WTC11 (cell line): ENCODE results near the gene XRCC4. TPM values are rescaled to one million over a fixed set of nuclear protein-coding genes. Genes with fewer than 3 reads are reported as not detected.

Experiments used
- ATAC-seq: fragments of 200-7000 bp; cut with Tn5 transposase; 2 replicates; pipeline ENCODE4 v1.10.0; 2021; ENCODE audit warnings: mild to moderate bottlenecking, moderate library complexity
- CTCF ChIA-PET: fragments of 300-600 bp; sonication (Branson Sonifier 250); formaldehyde crosslinking; loops from one replicate; lab custom pipeline; 2021; ENCODE audit warnings: antibody characterized with exemption; lab: Charles Lee
- POLR2A ChIA-PET: fragments of 350-600 bp; sonication (Branson Sonifier 250); formaldehyde crosslinking; loops from one replicate; lab custom pipeline; 2021; ENCODE audit warnings: antibody characterized with exemption; lab: Charles Lee
- DNase-seq: peaks from one replicate; pipeline ENCODE4 v3.0.0; 2021; ENCODE audit warnings: low spot score
- H3K27ac Mint-ChIP-seq: 2 replicates; pipeline ENCODE4 v1.8.0; 2021; ENCODE audit warnings: mixed read lengths
- H3K27me3 Mint-ChIP-seq: 2 replicates; pipeline ENCODE4 v1.8.0; 2021; ENCODE audit warnings: low read depth, mild to moderate bottlenecking, moderate library complexity, mixed read lengths
- H3K36me3 Mint-ChIP-seq: 2 replicates; pipeline ENCODE4 v1.8.0; 2021; ENCODE audit warnings: mixed read lengths
- H3K4me1 Mint-ChIP-seq: 2 replicates; pipeline ENCODE4 v1.8.0; 2022; ENCODE audit warnings: mixed read lengths
- H3K4me3 Mint-ChIP-seq: 2 replicates; pipeline ENCODE4 v1.8.0; 2021; ENCODE audit warnings: mild to moderate bottlenecking, moderate library complexity, mixed read lengths
- H3K9me3 Mint-ChIP-seq: 2 replicates; pipeline ENCODE4 v1.8.0; 2021; ENCODE audit warnings: mixed read lengths
- CREB1 ChIP-seq: sonication (generic); formaldehyde crosslinking; IDR thresholded peaks from 2 replicates; pipeline ENCODE4 v1.8.0; 2023; ENCODE audit warnings: mild to moderate bottlenecking, missing genetic modification reagents
- EMX1 ChIP-seq: fragments of 250-450 bp; sonication (Bioruptor Pico); IDR thresholded peaks from 2 replicates; pipeline ENCODE4 v1.8.0; 2021; ENCODE audit warnings: mild to moderate bottlenecking
- HMGA2 ChIP-seq: fragments of 250-450 bp; sonication (Bioruptor Pico); IDR thresholded peaks from 2 replicates; pipeline ENCODE4 v1.4.0; 2021; ENCODE audit warnings: mild to moderate bottlenecking, moderate library complexity
- NFYB ChIP-seq: sonication (generic); formaldehyde crosslinking; conservative IDR thresholded peaks from 2 replicates; pipeline ENCODE4 v1.8.0; 2022; ENCODE audit warnings: low read depth, missing genetic modification reagents
- NR2C2 ChIP-seq: sonication (generic); formaldehyde crosslinking; IDR thresholded peaks from 2 replicates; pipeline ENCODE4 v1.8.0; 2022; ENCODE audit warnings: mild to moderate bottlenecking, missing genetic modification reagents
- OVOL2 ChIP-seq: fragments of 250-450 bp; sonication (Bioruptor Pico); IDR thresholded peaks from 2 replicates; pipeline ENCODE4 v1.9.0; 2021; ENCODE audit warnings: mild to moderate bottlenecking, borderline replicate concordance
- SMAD3 ChIP-seq: sonication (generic); formaldehyde crosslinking; IDR thresholded peaks from 2 replicates; pipeline ENCODE4 v1.8.0; 2022; ENCODE audit warnings: missing genetic modification reagents, mild to moderate bottlenecking, borderline replicate concordance
- TCF7 ChIP-seq: sonication (generic); formaldehyde crosslinking; IDR thresholded peaks from 2 replicates; pipeline ENCODE4 v1.8.0; 2022; ENCODE audit warnings: mild to moderate bottlenecking, low read depth, missing genetic modification reagents, moderate library complexity
- TEAD1 ChIP-seq: sonication (generic); formaldehyde crosslinking; IDR thresholded peaks from 2 replicates; pipeline ENCODE4 v1.8.0; 2022; ENCODE audit warnings: mild to moderate bottlenecking, missing genetic modification reagents
- ZBTB21 ChIP-seq: sonication (generic); formaldehyde crosslinking; IDR thresholded peaks from 2 replicates; pipeline ENCODE4 v1.8.1; 2023; ENCODE audit warnings: mild to moderate bottlenecking, missing genetic modification reagents, borderline replicate concordance
- ZNF121 ChIP-seq: sonication (generic); formaldehyde crosslinking; IDR thresholded peaks from 2 replicates; pipeline ENCODE4 v1.8.0; 2023; ENCODE audit warnings: missing genetic modification reagents
- ZNF232 ChIP-seq: sonication (generic); formaldehyde crosslinking; IDR thresholded peaks from 2 replicates; pipeline ENCODE4 v1.8.0; 2022; ENCODE audit warnings: mild to moderate bottlenecking, missing genetic modification reagents
- ZNF317 ChIP-seq: sonication (generic); formaldehyde crosslinking; IDR thresholded peaks from 2 replicates; pipeline ENCODE4 v1.8.1; 2023; ENCODE audit warnings: low read depth, mild to moderate bottlenecking, moderate library complexity, missing genetic modification reagents, borderline replicate concordance
- total RNA-seq: library from RNA; stranded (reverse); gene quantifications from 3 replicates; pipeline ENCODE4 v1.2.3, GENCODE V29; 2021
- TF ChIP-seq, protein P1 (sequence below): fragments of 250-450 bp; sonication (Bioruptor Pico); IDR thresholded peaks from 2 replicates; pipeline ENCODE4 v1.8.0; 2021; ENCODE audit warnings: mild to moderate bottlenecking
- TF ChIP-seq, protein P2 (sequence below): sonication (generic); formaldehyde crosslinking; IDR thresholded peaks from 2 replicates; pipeline ENCODE4 v1.8.0; 2022; ENCODE audit warnings: missing genetic modification reagents
- TF ChIP-seq, protein P3 (sequence below): sonication (generic); formaldehyde crosslinking; IDR thresholded peaks from 2 replicates; pipeline ENCODE4 v1.8.1; 2022; ENCODE audit warnings: mild to moderate bottlenecking, moderate library complexity, missing genetic modification reagents
- TF ChIP-seq, protein P4 (sequence below): sonication (generic); formaldehyde crosslinking; IDR thresholded peaks from 2 replicates; pipeline ENCODE4 v1.8.1; 2023; ENCODE audit warnings: mild to moderate bottlenecking, missing genetic modification reagents, moderate library complexity
- TF ChIP-seq, protein P5 (sequence below): sonication (generic); formaldehyde crosslinking; IDR thresholded peaks from 2 replicates; pipeline ENCODE4 v1.8.1; 2023; ENCODE audit warnings: mild to moderate bottlenecking, missing genetic modification reagents
- TF ChIP-seq, protein P6 (sequence below): sonication (generic); formaldehyde crosslinking; IDR thresholded peaks from 2 replicates; pipeline ENCODE4 v1.8.1; 2023; ENCODE audit warnings: mild to moderate bottlenecking, missing genetic modification reagents, borderline replicate concordance

XRCC4 gene
- total RNA-seq, 1 experiment from 2014 or later, result 13.5 TPM

DNA sequence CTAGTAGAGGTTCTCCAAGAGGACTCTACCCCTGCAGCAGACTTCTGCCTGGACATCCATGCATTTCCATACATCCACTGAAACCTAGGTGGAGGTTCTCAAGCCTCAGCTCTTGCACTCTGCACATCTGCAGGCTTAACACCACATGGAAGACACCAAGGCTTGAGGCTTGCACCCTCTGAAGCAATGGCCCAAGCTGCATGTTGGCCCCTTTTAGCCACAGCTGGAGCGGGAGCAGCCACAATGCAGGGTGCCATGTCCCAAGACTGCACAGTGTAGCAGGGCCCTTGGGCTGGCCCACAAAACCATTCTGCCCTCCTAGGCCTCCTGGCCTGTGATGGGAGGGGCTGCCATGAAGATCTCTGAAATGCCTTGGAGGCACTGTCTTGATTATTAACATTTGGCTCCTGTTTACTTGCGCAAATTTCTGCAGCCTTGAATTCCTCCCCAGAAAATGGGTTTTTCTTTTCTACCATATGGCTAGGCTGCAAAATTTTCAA lies 271.0 kb downstream of the XRCC4 start:
- DNase-seq (no peak), ATAC-seq (no peak)
- H3K9me3 Mint-ChIP-seq, result peaks cover 60% of the 10 kb centered on the region
- TF ChIP-seq ZNF232 (CRISPR knock-in tag), result no peak
- TF ChIP-seq CREB1 (CRISPR knock-in tag), result no peak
- TF ChIP-seq, protein P1, sequence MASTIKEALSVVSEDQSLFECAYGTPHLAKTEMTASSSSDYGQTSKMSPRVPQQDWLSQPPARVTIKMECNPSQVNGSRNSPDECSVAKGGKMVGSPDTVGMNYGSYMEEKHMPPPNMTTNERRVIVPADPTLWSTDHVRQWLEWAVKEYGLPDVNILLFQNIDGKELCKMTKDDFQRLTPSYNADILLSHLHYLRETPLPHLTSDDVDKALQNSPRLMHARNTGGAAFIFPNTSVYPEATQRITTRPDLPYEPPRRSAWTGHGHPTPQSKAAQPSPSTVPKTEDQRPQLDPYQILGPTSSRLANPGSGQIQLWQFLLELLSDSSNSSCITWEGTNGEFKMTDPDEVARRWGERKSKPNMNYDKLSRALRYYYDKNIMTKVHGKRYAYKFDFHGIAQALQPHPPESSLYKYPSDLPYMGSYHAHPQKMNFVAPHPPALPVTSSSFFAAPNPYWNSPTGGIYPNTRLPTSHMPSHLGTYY, result no peak
- TF ChIP-seq, protein P2, sequence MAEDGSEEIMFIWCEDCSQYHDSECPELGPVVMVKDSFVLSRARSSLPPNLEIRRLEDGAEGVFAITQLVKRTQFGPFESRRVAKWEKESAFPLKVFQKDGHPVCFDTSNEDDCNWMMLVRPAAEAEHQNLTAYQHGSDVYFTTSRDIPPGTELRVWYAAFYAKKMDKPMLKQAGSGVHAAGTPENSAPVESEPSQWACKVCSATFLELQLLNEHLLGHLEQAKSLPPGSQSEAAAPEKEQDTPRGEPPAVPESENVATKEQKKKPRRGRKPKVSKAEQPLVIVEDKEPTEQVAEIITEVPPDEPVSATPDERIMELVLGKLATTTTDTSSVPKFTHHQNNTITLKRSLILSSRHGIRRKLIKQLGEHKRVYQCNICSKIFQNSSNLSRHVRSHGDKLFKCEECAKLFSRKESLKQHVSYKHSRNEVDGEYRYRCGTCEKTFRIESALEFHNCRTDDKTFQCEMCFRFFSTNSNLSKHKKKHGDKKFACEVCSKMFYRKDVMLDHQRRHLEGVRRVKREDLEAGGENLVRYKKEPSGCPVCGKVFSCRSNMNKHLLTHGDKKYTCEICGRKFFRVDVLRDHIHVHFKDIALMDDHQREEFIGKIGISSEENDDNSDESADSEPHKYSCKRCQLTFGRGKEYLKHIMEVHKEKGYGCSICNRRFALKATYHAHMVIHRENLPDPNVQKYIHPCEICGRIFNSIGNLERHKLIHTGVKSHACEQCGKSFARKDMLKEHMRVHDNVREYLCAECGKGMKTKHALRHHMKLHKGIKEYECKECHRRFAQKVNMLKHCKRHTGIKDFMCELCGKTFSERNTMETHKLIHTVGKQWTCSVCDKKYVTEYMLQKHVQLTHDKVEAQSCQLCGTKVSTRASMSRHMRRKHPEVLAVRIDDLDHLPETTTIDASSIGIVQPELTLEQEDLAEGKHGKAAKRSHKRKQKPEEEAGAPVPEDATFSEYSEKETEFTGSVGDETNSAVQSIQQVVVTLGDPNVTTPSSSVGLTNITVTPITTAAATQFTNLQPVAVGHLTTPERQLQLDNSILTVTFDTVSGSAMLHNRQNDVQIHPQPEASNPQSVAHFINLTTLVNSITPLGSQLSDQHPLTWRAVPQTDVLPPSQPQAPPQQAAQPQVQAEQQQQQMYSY (CRISPR knock-in tag), result no peak
- no peak for TF ChIP-seq TCF7 (CRISPR knock-in tag)
- TF ChIP-seq ZNF317, result no peak
- no peak for TF ChIP-seq TEAD1 (CRISPR knock-in tag)
- no peak for TF ChIP-seq HMGA2 (CRISPR knock-in tag)
- H3K4me3 Mint-ChIP-seq, result no peak overlapping the region
- H3K27me3 Mint-ChIP-seq, result peaks cover 4% of the 10 kb centered on the region; the same call in 1 of the 2 replicates
- CTCF ChIA-PET, result no interaction called here
- no peak overlapping the region for H3K27ac Mint-ChIP-seq
- H3K36me3 Mint-ChIP-seq, result peaks cover 53% of the 10 kb centered on the region
- POLR2A ChIA-PET, result no interaction called here
- H3K4me1 Mint-ChIP-seq, result peaks cover 22% of the 10 kb centered on the region

DNA sequence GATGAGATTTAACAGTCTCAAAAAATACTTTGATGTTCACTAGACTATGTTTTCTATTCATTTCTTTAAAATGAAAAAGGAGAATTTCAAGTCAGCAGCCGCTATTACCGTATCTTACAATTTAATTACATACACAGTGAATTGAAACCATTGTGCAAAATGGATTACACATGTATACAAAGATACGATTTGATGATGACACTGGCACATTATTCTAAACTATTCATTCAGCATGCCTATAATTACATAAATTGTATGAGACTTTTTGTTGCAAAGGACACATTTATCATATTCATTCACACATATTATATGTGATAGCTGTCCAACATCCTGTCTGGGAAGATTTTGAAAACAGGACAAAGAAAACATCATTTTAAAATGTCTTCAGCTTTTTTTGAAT lies 275.9 kb downstream of the XRCC4 start:
- ChIA-PET POLR2A (no interaction called here), CTCF (no interaction called here)
- Mint-ChIP-seq H3K4me1 (peaks cover 56% of the 10 kb centered on the region), H3K36me3 (peaks cover 31% of the 10 kb centered on the region), H3K4me3 (no peak overlapping the region), H3K9me3 (peaks cover 34% of the 10 kb centered on the region), H3K27ac (peak overlapping the region; percentile 87; the same call in 1 of the 2 replicates), H3K27me3 (peaks cover 4% of the 10 kb centered on the region; the same call in 1 of the 2 replicates)
- no peak for ATAC-seq
- no peak for DNase-seq
- TF ChIP-seq EMX1 (CRISPR knock-in tag) (no peak), SMAD3 (CRISPR knock-in tag) (no peak), ZNF121 (CRISPR knock-in tag) (no peak), NFYB (no peak), NR2C2 (CRISPR knock-in tag) (no peak), ZBTB21 (no peak), OVOL2 (CRISPR knock-in tag) (no peak)
- TF ChIP-seq, protein P2 (CRISPR knock-in tag), result no peak
- TF ChIP-seq, protein P3, sequence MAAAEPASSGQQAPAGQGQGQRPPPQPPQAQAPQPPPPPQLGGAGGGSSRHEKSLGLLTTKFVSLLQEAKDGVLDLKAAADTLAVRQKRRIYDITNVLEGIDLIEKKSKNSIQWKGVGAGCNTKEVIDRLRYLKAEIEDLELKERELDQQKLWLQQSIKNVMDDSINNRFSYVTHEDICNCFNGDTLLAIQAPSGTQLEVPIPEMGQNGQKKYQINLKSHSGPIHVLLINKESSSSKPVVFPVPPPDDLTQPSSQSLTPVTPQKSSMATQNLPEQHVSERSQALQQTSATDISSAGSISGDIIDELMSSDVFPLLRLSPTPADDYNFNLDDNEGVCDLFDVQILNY (CRISPR knock-in tag), result no peak
- TF ChIP-seq, protein P4, sequence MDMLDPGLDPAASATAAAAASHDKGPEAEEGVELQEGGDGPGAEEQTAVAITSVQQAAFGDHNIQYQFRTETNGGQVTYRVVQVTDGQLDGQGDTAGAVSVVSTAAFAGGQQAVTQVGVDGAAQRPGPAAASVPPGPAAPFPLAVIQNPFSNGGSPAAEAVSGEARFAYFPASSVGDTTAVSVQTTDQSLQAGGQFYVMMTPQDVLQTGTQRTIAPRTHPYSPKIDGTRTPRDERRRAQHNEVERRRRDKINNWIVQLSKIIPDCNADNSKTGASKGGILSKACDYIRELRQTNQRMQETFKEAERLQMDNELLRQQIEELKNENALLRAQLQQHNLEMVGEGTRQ, result no peak
- TF ChIP-seq, protein P5, sequence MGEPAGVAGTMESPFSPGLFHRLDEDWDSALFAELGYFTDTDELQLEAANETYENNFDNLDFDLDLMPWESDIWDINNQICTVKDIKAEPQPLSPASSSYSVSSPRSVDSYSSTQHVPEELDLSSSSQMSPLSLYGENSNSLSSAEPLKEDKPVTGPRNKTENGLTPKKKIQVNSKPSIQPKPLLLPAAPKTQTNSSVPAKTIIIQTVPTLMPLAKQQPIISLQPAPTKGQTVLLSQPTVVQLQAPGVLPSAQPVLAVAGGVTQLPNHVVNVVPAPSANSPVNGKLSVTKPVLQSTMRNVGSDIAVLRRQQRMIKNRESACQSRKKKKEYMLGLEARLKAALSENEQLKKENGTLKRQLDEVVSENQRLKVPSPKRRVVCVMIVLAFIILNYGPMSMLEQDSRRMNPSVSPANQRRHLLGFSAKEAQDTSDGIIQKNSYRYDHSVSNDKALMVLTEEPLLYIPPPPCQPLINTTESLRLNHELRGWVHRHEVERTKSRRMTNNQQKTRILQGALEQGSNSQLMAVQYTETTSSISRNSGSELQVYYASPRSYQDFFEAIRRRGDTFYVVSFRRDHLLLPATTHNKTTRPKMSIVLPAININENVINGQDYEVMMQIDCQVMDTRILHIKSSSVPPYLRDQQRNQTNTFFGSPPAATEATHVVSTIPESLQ, result no peak
- TF ChIP-seq, protein P6, sequence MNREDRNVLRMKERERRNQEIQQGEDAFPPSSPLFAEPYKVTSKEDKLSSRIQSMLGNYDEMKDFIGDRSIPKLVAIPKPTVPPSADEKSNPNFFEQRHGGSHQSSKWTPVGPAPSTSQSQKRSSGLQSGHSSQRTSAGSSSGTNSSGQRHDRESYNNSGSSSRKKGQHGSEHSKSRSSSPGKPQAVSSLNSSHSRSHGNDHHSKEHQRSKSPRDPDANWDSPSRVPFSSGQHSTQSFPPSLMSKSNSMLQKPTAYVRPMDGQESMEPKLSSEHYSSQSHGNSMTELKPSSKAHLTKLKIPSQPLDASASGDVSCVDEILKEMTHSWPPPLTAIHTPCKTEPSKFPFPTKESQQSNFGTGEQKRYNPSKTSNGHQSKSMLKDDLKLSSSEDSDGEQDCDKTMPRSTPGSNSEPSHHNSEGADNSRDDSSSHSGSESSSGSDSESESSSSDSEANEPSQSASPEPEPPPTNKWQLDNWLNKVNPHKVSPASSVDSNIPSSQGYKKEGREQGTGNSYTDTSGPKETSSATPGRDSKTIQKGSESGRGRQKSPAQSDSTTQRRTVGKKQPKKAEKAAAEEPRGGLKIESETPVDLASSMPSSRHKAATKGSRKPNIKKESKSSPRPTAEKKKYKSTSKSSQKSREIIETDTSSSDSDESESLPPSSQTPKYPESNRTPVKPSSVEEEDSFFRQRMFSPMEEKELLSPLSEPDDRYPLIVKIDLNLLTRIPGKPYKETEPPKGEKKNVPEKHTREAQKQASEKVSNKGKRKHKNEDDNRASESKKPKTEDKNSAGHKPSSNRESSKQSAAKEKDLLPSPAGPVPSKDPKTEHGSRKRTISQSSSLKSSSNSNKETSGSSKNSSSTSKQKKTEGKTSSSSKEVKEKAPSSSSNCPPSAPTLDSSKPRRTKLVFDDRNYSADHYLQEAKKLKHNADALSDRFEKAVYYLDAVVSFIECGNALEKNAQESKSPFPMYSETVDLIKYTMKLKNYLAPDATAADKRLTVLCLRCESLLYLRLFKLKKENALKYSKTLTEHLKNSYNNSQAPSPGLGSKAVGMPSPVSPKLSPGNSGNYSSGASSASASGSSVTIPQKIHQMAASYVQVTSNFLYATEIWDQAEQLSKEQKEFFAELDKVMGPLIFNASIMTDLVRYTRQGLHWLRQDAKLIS (CRISPR knock-in tag), result no peak
